ENCODE data around the gene CACNA1C. TPM values are rescaled to one million over a fixed set of nuclear protein-coding genes. Genes with fewer than 3 reads are reported as not detected.

Gene CACNA1C
- total and polyA plus RNA-seq, 2 donors (not counting 1 experiment from before 2014, with no cell fraction given) = 0.01 to 0.02 TPM

- Histone ChIP-seq H3K27me3 (replicated peaks in 1 of 4; ENCODE audit: control extremely low read depth in 1 of 4, control insufficient read depth in 3 of 4, insufficient read depth in 4 of 4, low read length in 3 of 4) (no peaks in the 10 kb centered on the region), H3K9ac (ENCODE audit: low read length) (no peak overlapping the region), H3K36me3 (replicated peaks in 1 of 2; ENCODE audit: control extremely low read depth in 1 of 2, control insufficient read depth in 1 of 2, extremely low read depth in 1 of 2, insufficient read depth in 2 of 2, low read length in 1 of 2) (no peaks in the 10 kb centered on the region), H3K79me2 (ENCODE audit: control insufficient read depth, insufficient read depth, low read length) (no peaks in the 10 kb centered on the region), H3K27ac (ENCODE audit: low read length in 2 of 2) (no peak overlapping the region), H3K9me3 (ENCODE audit: control extremely low read depth in 1 of 3, control insufficient read depth in 2 of 3, insufficient read depth in 1 of 3, low read length in 2 of 3) (no peaks in the 10 kb centered on the region), H2AFZ (ENCODE audit: insufficient read depth, low read depth, low read length, poor library complexity, severe bottlenecking) (no peak overlapping the region), H4K20me1 (ENCODE audit: control insufficient read depth, insufficient read depth, low read length, poor library complexity, severe bottlenecking) (no peaks in the 10 kb centered on the region), H3K4me3 (ENCODE audit: control extremely low read depth in 1 of 5, extremely low read depth in 1 of 5, insufficient read depth in 1 of 5, low read depth in 2 of 5, low read length in 4 of 5) (no peak overlapping the region), H3K4me2 (replicated peaks; ENCODE audit: low read depth, low read length, poor library complexity, severe bottlenecking) (no peak overlapping the region), H3K4me1 (ENCODE audit: control insufficient read depth in 2 of 2, insufficient read depth in 2 of 2, low read length in 2 of 2) (no peaks in the 10 kb centered on the region)
- DNase-seq = no peak
- ChIA-PET CTCF (no interaction called here), POLR2A (no interaction called here)
- no peak for ATAC-seq (ENCODE audit: low read depth)
- H3K4me1 Mint-ChIP-seq = no peaks in the 10 kb centered on the region
- H3K27me3 Mint-ChIP-seq = peaks cover 9% of the 10 kb centered on the region
- 88% methylated on average over 3 of the region's 4 CpGs for WGBS (ENCODE audit: insufficient coverage)
- H3K27ac Mint-ChIP-seq = no peak overlapping the region
- TF ChIP-seq EZH2 (IDR thresholded peaks at IDR 0.05; ENCODE audit: borderline replicate concordance, insufficient read depth, low read depth, low read length, poor library complexity, severe bottlenecking) (no peak), CTCF (IDR thresholded peaks at IDR 0.05) (no peak)
- intact Hi-C loops (cut with micrococcal nuclease) = no loop called here
- H3K9me3 Mint-ChIP-seq (ENCODE audit: insufficient read depth) = no peaks in the 10 kb centered on the region
- no peak overlapping the region for H3K4me3 Mint-ChIP-seq
Observed at GRCh38 chr12:2536724-2537123, 483.9 kb downstream of the CACNA1C start.

- H3K4me1 Mint-ChIP-seq = no peaks in the 10 kb centered on the region
- no peak overlapping the region for H2AFZ ChIP-seq (ENCODE audit: insufficient read depth, low read depth, low read length, poor library complexity, severe bottlenecking)
- no peaks in the 10 kb centered on the region for H3K36me3 ChIP-seq (replicated peaks in 1 of 2; ENCODE audit: control extremely low read depth in 1 of 2, control insufficient read depth in 1 of 2, extremely low read depth in 1 of 2, insufficient read depth in 2 of 2, low read length in 1 of 2)
- intact Hi-C loops (cut with micrococcal nuclease) = no loop called here
- H3K79me2 ChIP-seq (ENCODE audit: control insufficient read depth, insufficient read depth, low read length) = no peaks in the 10 kb centered on the region
- H3K9me3 ChIP-seq (ENCODE audit: control extremely low read depth in 1 of 3, control insufficient read depth in 2 of 3, insufficient read depth in 1 of 3, low read length in 2 of 3) = no peaks in the 10 kb centered on the region
- H3K4me3 Mint-ChIP-seq = no peak overlapping the region
- H3K4me3 ChIP-seq (ENCODE audit: control extremely low read depth in 1 of 5, extremely low read depth in 1 of 5, insufficient read depth in 1 of 5, low read depth in 2 of 5, low read length in 4 of 5) = no peak overlapping the region
- H3K27ac ChIP-seq (ENCODE audit: low read length in 2 of 2) = no peak overlapping the region
- ChIA-PET CTCF (no interaction called here), POLR2A (no interaction called here)
- no peak overlapping the region for H3K4me2 ChIP-seq (replicated peaks; ENCODE audit: low read depth, low read length, poor library complexity, severe bottlenecking)
- no peaks in the 10 kb centered on the region for H3K4me1 ChIP-seq (ENCODE audit: control insufficient read depth in 2 of 2, insufficient read depth in 2 of 2, low read length in 2 of 2)
- H3K9me3 Mint-ChIP-seq (ENCODE audit: insufficient read depth) = no peaks in the 10 kb centered on the region
- no peak for TF ChIP-seq CTCF (IDR thresholded peaks at IDR 0.05)
- TF ChIP-seq EZH2 (IDR thresholded peaks at IDR 0.05; ENCODE audit: borderline replicate concordance, insufficient read depth, low read depth, low read length, poor library complexity, severe bottlenecking) = no peak
- DNase-seq (no peak), ATAC-seq (ENCODE audit: low read depth) (no peak)
- H4K20me1 ChIP-seq (ENCODE audit: control insufficient read depth, insufficient read depth, low read length, poor library complexity, severe bottlenecking) = no peaks in the 10 kb centered on the region
- H3K27me3 Mint-ChIP-seq = peaks cover 3% of the 10 kb centered on the region
- H3K27me3 ChIP-seq (replicated peaks in 1 of 4; ENCODE audit: control extremely low read depth in 1 of 4, control insufficient read depth in 3 of 4, insufficient read depth in 4 of 4, low read length in 3 of 4) = no peaks in the 10 kb centered on the region
- 93% methylated on average over 3 of the region's 5 CpGs for WGBS (ENCODE audit: insufficient coverage)
- H3K27ac Mint-ChIP-seq = no peak overlapping the region
- H3K9ac ChIP-seq (ENCODE audit: low read length) = no peak overlapping the region
Observed at GRCh38 chr12:2537868-2538541, 485.2 kb downstream of the CACNA1C start.

All from B cell (primary cell).